GM23338 (cell line): ENCODE measurements around the gene VDR.

ENCODE experiments used
- CREB1 ChIP-seq: fragments of 250-450 bp; sonication (Bioruptor Pico); IDR thresholded peaks from 2 replicates; pipeline ENCODE4 v1.5.0; 2020; ENCODE audit warnings: low read depth, mild to moderate bottlenecking, moderate library complexity
- EZH2 ChIP-seq: fragments of 200-600 bp; sonication (generic); IDR thresholded peaks from one replicate; pipeline ENCODE4 v1.8.0; 2017; ENCODE audit warnings: antibody characterized with exemption, mild to moderate bottlenecking, low read depth; ENCODE audit not compliant: unreplicated experiment
- EZH2phosphoT487 ChIP-seq: fragments of 200-600 bp; sonication (generic); IDR thresholded peaks from one replicate; pipeline ENCODE4 v1.8.1; 2018; ENCODE audit warnings: antibody characterized with exemption; ENCODE audit not compliant: unreplicated experiment
- JUNB ChIP-seq: IDR thresholded peaks from one replicate; pipeline ENCODE4 v1.6.1; 2016; ENCODE audit warnings: antibody characterized with exemption; ENCODE audit not compliant: unreplicated experiment
- NANOG ChIP-seq: IDR thresholded peaks from 2 replicates; pipeline ENCODE4 v1.6.1; 2016; ENCODE audit warnings: antibody characterized with exemption, borderline replicate concordance
- POLR2AphosphoS5 ChIP-seq: IDR thresholded peaks from 2 replicates; pipeline ENCODE4 v1.6.1; 2016; ENCODE audit warnings: antibody characterized with exemption, low read depth
- STAT1 ChIP-seq: IDR thresholded peaks from one replicate; pipeline ENCODE4 v1.6.1; 2016; ENCODE audit warnings: antibody characterized with exemption; ENCODE audit not compliant: unreplicated experiment
- TF ChIP-seq, protein P1 (sequence below), 2 experiments: fragments of 200-600 bp in 1 of 2; sonication (generic) in 1 of 2; conservative IDR thresholded peaks; 2 replicates each; pipeline versions ENCODE4 v1.5.1 to v1.6.1; 2016 to 2017; ENCODE audit warnings: antibody characterized with exemption in 2 of 2, low read depth in 2 of 2, mild to moderate bottlenecking in 2 of 2, moderate library complexity in 1 of 2
- TF ChIP-seq, protein P2 (sequence below): IDR thresholded peaks from one replicate; pipeline ENCODE4 v1.6.1; 2018; ENCODE audit warnings: antibody characterized with exemption; ENCODE audit not compliant: unreplicated experiment
- TF ChIP-seq, protein P3 (sequence below): IDR thresholded peaks from 2 replicates; pipeline ENCODE4 v1.6.1; 2016; ENCODE audit warnings: antibody characterized with exemption

- TF ChIP-seq, protein P1, sequence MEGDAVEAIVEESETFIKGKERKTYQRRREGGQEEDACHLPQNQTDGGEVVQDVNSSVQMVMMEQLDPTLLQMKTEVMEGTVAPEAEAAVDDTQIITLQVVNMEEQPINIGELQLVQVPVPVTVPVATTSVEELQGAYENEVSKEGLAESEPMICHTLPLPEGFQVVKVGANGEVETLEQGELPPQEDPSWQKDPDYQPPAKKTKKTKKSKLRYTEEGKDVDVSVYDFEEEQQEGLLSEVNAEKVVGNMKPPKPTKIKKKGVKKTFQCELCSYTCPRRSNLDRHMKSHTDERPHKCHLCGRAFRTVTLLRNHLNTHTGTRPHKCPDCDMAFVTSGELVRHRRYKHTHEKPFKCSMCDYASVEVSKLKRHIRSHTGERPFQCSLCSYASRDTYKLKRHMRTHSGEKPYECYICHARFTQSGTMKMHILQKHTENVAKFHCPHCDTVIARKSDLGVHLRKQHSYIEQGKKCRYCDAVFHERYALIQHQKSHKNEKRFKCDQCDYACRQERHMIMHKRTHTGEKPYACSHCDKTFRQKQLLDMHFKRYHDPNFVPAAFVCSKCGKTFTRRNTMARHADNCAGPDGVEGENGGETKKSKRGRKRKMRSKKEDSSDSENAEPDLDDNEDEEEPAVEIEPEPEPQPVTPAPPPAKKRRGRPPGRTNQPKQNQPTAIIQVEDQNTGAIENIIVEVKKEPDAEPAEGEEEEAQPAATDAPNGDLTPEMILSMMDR (conservative IDR thresholded peaks at IDR 0.05; ENCODE audit: low read depth in 2 of 2) = no peak
- TF ChIP-seq STAT1 = no peak
- TF ChIP-seq EZH2 = no peak
- TF ChIP-seq POLR2AphosphoS5 = no peak
- TF ChIP-seq JUNB = no peak
- no peak for TF ChIP-seq EZH2phosphoT487
- TF ChIP-seq, protein P2, sequence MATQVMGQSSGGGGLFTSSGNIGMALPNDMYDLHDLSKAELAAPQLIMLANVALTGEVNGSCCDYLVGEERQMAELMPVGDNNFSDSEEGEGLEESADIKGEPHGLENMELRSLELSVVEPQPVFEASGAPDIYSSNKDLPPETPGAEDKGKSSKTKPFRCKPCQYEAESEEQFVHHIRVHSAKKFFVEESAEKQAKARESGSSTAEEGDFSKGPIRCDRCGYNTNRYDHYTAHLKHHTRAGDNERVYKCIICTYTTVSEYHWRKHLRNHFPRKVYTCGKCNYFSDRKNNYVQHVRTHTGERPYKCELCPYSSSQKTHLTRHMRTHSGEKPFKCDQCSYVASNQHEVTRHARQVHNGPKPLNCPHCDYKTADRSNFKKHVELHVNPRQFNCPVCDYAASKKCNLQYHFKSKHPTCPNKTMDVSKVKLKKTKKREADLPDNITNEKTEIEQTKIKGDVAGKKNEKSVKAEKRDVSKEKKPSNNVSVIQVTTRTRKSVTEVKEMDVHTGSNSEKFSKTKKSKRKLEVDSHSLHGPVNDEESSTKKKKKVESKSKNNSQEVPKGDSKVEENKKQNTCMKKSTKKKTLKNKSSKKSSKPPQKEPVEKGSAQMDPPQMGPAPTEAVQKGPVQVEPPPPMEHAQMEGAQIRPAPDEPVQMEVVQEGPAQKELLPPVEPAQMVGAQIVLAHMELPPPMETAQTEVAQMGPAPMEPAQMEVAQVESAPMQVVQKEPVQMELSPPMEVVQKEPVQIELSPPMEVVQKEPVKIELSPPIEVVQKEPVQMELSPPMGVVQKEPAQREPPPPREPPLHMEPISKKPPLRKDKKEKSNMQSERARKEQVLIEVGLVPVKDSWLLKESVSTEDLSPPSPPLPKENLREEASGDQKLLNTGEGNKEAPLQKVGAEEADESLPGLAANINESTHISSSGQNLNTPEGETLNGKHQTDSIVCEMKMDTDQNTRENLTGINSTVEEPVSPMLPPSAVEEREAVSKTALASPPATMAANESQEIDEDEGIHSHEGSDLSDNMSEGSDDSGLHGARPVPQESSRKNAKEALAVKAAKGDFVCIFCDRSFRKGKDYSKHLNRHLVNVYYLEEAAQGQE = no peak
- no peak for TF ChIP-seq NANOG
- no peak for TF ChIP-seq CREB1 (CRISPR knock-in tag)
- TF ChIP-seq, protein P3, sequence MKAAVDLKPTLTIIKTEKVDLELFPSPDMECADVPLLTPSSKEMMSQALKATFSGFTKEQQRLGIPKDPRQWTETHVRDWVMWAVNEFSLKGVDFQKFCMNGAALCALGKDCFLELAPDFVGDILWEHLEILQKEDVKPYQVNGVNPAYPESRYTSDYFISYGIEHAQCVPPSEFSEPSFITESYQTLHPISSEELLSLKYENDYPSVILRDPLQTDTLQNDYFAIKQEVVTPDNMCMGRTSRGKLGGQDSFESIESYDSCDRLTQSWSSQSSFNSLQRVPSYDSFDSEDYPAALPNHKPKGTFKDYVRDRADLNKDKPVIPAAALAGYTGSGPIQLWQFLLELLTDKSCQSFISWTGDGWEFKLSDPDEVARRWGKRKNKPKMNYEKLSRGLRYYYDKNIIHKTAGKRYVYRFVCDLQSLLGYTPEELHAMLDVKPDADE = no peak
Measured at GRCh38 chr12:47822863-47823262, 81.9 kb downstream of the VDR start.
